GM23338 (cell line): ENCODE measurements around the gene LIX1. TPM values are rescaled to one million over a fixed set of nuclear protein-coding genes. Genes with fewer than 3 reads are reported as not detected.
A peak's percentile ranks its signal among the peaks of the same experiment; 100 is the strongest.

Experiments
- ATAC-seq: fragments of 200-7000 bp; cut with Tn5 transposase; 3 replicates; pipeline ENCODE4 v1.9.1; 2020
- DNase-seq: peaks from one replicate; pipeline ENCODE4 v3.0.0-alpha.2; 2015; ENCODE audit warnings: low spot score
- H2AFZ ChIP-seq: fragments of 200-600 bp; sonication (generic); 2 replicates; pipeline ENCODE4 v1.8.0; 2016; ENCODE audit warnings: antibody characterized with exemption, mild to moderate bottlenecking, moderate library complexity
- H3F3A ChIP-seq: fragments of 200-600 bp; sonication (generic); replicated peaks from 2 replicates; pipeline ENCODE4 v1.8.0; 2017; ENCODE audit warnings: antibody characterized with exemption, mixed run types, low read depth
- H3K27ac ChIP-seq: fragments of 200-600 bp; sonication (generic); 2 replicates; pipeline ENCODE4 v1.6.1; 2016; ENCODE audit warnings: low read depth
- H3K27me3 ChIP-seq: fragments of 200-600 bp; sonication (generic); 2 replicates; pipeline ENCODE4 v1.8.0; 2016; ENCODE audit warnings: mild to moderate bottlenecking, mixed run types, moderate library complexity; ENCODE audit not compliant: insufficient read depth
- H3K36me3 ChIP-seq: fragments of 200-600 bp; sonication (generic); 2 replicates; pipeline ENCODE4 v1.8.0; 2016; ENCODE audit warnings: mild to moderate bottlenecking; ENCODE audit not compliant: insufficient read depth
- H3K4me1 ChIP-seq: fragments of 200-600 bp; sonication (generic); 2 replicates; pipeline ENCODE4 v1.8.0; 2016; ENCODE audit warnings: mild to moderate bottlenecking, moderate library complexity; ENCODE audit not compliant: insufficient read depth
- H3K4me2 ChIP-seq: fragments of 200-600 bp; sonication (generic); 2 replicates; pipeline ENCODE4 v1.7.1; 2017; ENCODE audit warnings: mixed run types
- H3K4me3 ChIP-seq: fragments of 200-600 bp; sonication (generic); 2 replicates; pipeline ENCODE4 v1.6.1; 2016; ENCODE audit warnings: mixed run types
- H3K79me2 ChIP-seq: fragments of 200-600 bp; sonication (generic); replicated peaks from 2 replicates; pipeline ENCODE4 v1.8.0; 2017; ENCODE audit warnings: mild to moderate bottlenecking; ENCODE audit not compliant: insufficient read depth
- H3K9me2 ChIP-seq: fragments of 200-600 bp; sonication (generic); 2 replicates; pipeline ENCODE4 v1.8.0; 2017; ENCODE audit not compliant: insufficient read depth
- H4K20me1 ChIP-seq: fragments of 200-600 bp; sonication (generic); replicated peaks from 2 replicates; pipeline ENCODE4 v1.8.0; 2017; ENCODE audit warnings: mild to moderate bottlenecking; ENCODE audit not compliant: insufficient read depth
- H3K27ac Mint-ChIP-seq: 2 replicates; pipeline ENCODE4 v1.8.0; 2020; ENCODE audit warnings: inconsistent platforms, mild to moderate bottlenecking, moderate library complexity, mixed read lengths
- H3K27me3 Mint-ChIP-seq: 3 replicates; pipeline ENCODE4 v1.8.0; 2022; ENCODE audit warnings: low read depth, mild to moderate bottlenecking, moderate library complexity, mixed read lengths, inconsistent platforms; ENCODE audit not compliant: insufficient read depth, poor library complexity
- H3K36me3 Mint-ChIP-seq: 3 replicates; pipeline ENCODE4 v1.8.0; 2021; ENCODE audit warnings: low read depth, mild to moderate bottlenecking, inconsistent platforms, moderate library complexity, mixed read lengths
- H3K4me1 Mint-ChIP-seq: 3 replicates; pipeline ENCODE4 v1.8.0; 2020; ENCODE audit warnings: mild to moderate bottlenecking, inconsistent platforms, mixed read lengths
- H3K4me3 Mint-ChIP-seq: 3 replicates; pipeline ENCODE4 v1.8.0; 2021; ENCODE audit warnings: moderate library complexity, mild to moderate bottlenecking, inconsistent platforms, mixed read lengths
- H3K9me3 Mint-ChIP-seq: 3 replicates; pipeline ENCODE4 v1.8.0; 2020; ENCODE audit warnings: moderate library complexity, mild to moderate bottlenecking, inconsistent platforms, mixed read lengths
- CREB1 ChIP-seq: fragments of 250-450 bp; sonication (Bioruptor Pico); IDR thresholded peaks from 2 replicates; pipeline ENCODE4 v1.5.0; 2020; ENCODE audit warnings: low read depth, mild to moderate bottlenecking, moderate library complexity
- CTCF ChIP-seq, 2 experiments: fragments of 200-600 bp in 1 of 2; sonication (generic) in 1 of 2; conservative IDR thresholded peaks; 2 replicates each; pipeline versions ENCODE4 v1.5.1 to v1.6.1; 2016 to 2017; ENCODE audit warnings: antibody characterized with exemption in 2 of 2, low read depth in 2 of 2, mild to moderate bottlenecking in 2 of 2, moderate library complexity in 1 of 2
- ETS1 ChIP-seq: IDR thresholded peaks from 2 replicates; pipeline ENCODE4 v1.6.1; 2016; ENCODE audit warnings: antibody characterized with exemption
- EZH2 ChIP-seq: fragments of 200-600 bp; sonication (generic); IDR thresholded peaks from one replicate; pipeline ENCODE4 v1.8.0; 2017; ENCODE audit warnings: antibody characterized with exemption, mild to moderate bottlenecking, low read depth; ENCODE audit not compliant: unreplicated experiment
- EZH2phosphoT487 ChIP-seq: fragments of 200-600 bp; sonication (generic); IDR thresholded peaks from one replicate; pipeline ENCODE4 v1.8.1; 2018; ENCODE audit warnings: antibody characterized with exemption; ENCODE audit not compliant: unreplicated experiment
- JUNB ChIP-seq: IDR thresholded peaks from one replicate; pipeline ENCODE4 v1.6.1; 2016; ENCODE audit warnings: antibody characterized with exemption; ENCODE audit not compliant: unreplicated experiment
- NANOG ChIP-seq: IDR thresholded peaks from 2 replicates; pipeline ENCODE4 v1.6.1; 2016; ENCODE audit warnings: antibody characterized with exemption, borderline replicate concordance
- POLR2AphosphoS5 ChIP-seq: IDR thresholded peaks from 2 replicates; pipeline ENCODE4 v1.6.1; 2016; ENCODE audit warnings: antibody characterized with exemption, low read depth
- REST ChIP-seq: IDR thresholded peaks from one replicate; pipeline ENCODE4 v1.6.1; 2018; ENCODE audit warnings: antibody characterized with exemption; ENCODE audit not compliant: unreplicated experiment
- STAT1 ChIP-seq: IDR thresholded peaks from one replicate; pipeline ENCODE4 v1.6.1; 2016; ENCODE audit warnings: antibody characterized with exemption; ENCODE audit not compliant: unreplicated experiment
- ZNF114 ChIP-seq: fragments of 250-450 bp; sonication (Bioruptor Pico); IDR thresholded peaks from 2 replicates; pipeline ENCODE4 v1.5.0; 2020; ENCODE audit warnings: mild to moderate bottlenecking, moderate library complexity
- ZNF331 ChIP-seq: fragments of 250-450 bp; sonication (Bioruptor Pico); IDR thresholded peaks from 2 replicates; pipeline ENCODE4 v1.5.0; 2020; ENCODE audit warnings: low read depth, mild to moderate bottlenecking, moderate library complexity
- ZNF462 ChIP-seq: fragments of 250-450 bp; sonication (Bioruptor Pico); IDR thresholded peaks from 2 replicates; pipeline ENCODE4 v1.5.0; 2020; ENCODE audit warnings: mild to moderate bottlenecking, moderate library complexity
- polyA plus RNA-seq: library from polyadenylated mRNA; unstranded; fragments of >200 nt; fragmentation: Nextera tagmentation; extraction: Ambion mirVana; gene quantifications from 2 replicates; pipeline ENCODE4 v1.2.1, GENCODE V29; 2016
- total RNA-seq: library from RNA; depleted of rRNA; stranded (reverse); fragments of >200 nt; shearing (Covaris generic); gene quantifications from 2 replicates; pipeline ENCODE4 v1.2.3, GENCODE V29; 2014

LIX1 gene
- total and polyA plus RNA-seq, 2 experiments from 2014 or later, result 0.13 TPM; not detected in 1

GRCh38 chr5:97141031-97141430 lies 1.4 kb downstream of the LIX1 start:
- no peak overlapping the region for H3K27ac Mint-ChIP-seq
- DNase-seq (no peak), ATAC-seq (peak; percentile 19; the same call in 2 of the 3 replicates)
- Histone ChIP-seq H3K27ac (no peak overlapping the region), H3K4me3 (no peak overlapping the region), H3K4me1 (peaks cover 15% of the 10 kb centered on the region), H3K79me2 (no peaks in the 10 kb centered on the region), H3K27me3 (no peaks in the 10 kb centered on the region), H3F3A (no peaks in the 10 kb centered on the region), H4K20me1 (no peaks in the 10 kb centered on the region), H3K36me3 (no peaks in the 10 kb centered on the region), H3K4me2 (no peak overlapping the region), H3K9me2 (no peaks in the 10 kb centered on the region), H2AFZ (no peak overlapping the region)
- peaks cover 29% of the 10 kb centered on the region for H3K4me1 Mint-ChIP-seq
- TF ChIP-seq JUNB (no peak), CTCF (conservative IDR thresholded peaks at IDR 0.05; ENCODE audit: low read depth in 2 of 2) (no peak), POLR2AphosphoS5 (no peak), ZNF114 (CRISPR knock-in tag) (no peak), REST (no peak), ZNF462 (no peak), NANOG (no peak), EZH2phosphoT487 (no peak), STAT1 (no peak), CREB1 (CRISPR knock-in tag) (no peak), ETS1 (no peak), EZH2 (no peak), ZNF331 (no peak)
- no peak overlapping the region for H3K4me3 Mint-ChIP-seq
- H3K36me3 Mint-ChIP-seq, result no peaks in the 10 kb centered on the region
- H3K27me3 Mint-ChIP-seq, result peaks cover 2% of the 10 kb centered on the region
- no peaks in the 10 kb centered on the region for H3K9me3 Mint-ChIP-seq
